HL-60 (cell line): ENCODE measurements around the gene SPSB3.

ENCODE experiments used
- CTCF ChIP-seq: IDR thresholded peaks from one replicate; pipeline ENCODE4 v1.5.1; 2011; ENCODE audit warnings: low read length, control low read depth, inconsistent platforms; ENCODE audit not compliant: insufficient read depth
- GABPA ChIP-seq: IDR thresholded peaks from 2 replicates; pipeline ENCODE4 v1.6.1; 2012; ENCODE audit warnings: low read depth
- POLR2AphosphoS5 ChIP-seq: IDR thresholded peaks from 2 replicates; pipeline ENCODE4 v1.6.1; 2012; ENCODE audit warnings: low read depth
- REST ChIP-seq: IDR thresholded peaks from 2 replicates; pipeline ENCODE4 v1.6.1; 2012; ENCODE audit warnings: low read depth; ENCODE audit not compliant: insufficient replicate concordance
- SPI1 ChIP-seq: IDR thresholded peaks from 2 replicates; pipeline ENCODE4 v1.6.1; 2012; ENCODE audit warnings: low read depth, mild to moderate bottlenecking, borderline replicate concordance

- TF ChIP-seq CTCF = no peak
- no peak for TF ChIP-seq REST
- TF ChIP-seq POLR2AphosphoS5 = no peak
- no peak for TF ChIP-seq SPI1
- no peak for TF ChIP-seq GABPA
Observed at GRCh38 chr16:1815461-1815860, 33.1 kb upstream of the SPSB3 start.
